NB4 (cell line): ENCODE results near the gene MOCOS.
"Not testable (repeated sequence)": the region's sequence is repeated elsewhere in the genome, so short reads cannot be mapped to it uniquely, and the experiment has no call there.

Experiments used
- CTCF ChIP-seq: IDR thresholded peaks from one replicate; pipeline ENCODE4 v1.5.1; 2012; ENCODE audit warnings: low read depth, low read length
- MYC ChIP-seq: IDR thresholded peaks from 2 replicates; pipeline ENCODE4 v1.6.1; 2011; ENCODE audit warnings: low read depth, low read length
- POLR2A ChIP-seq: IDR thresholded peaks from 2 replicates; pipeline ENCODE4 v1.6.1; 2011; ENCODE audit warnings: mild to moderate bottlenecking; ENCODE audit not compliant: insufficient read length; ENCODE audit errors: extremely low read depth
- TF ChIP-seq, protein P1 (sequence below): IDR thresholded peaks from 2 replicates; pipeline ENCODE4 v1.6.1; 2011; ENCODE audit warnings: low read depth, low read length

- not testable (repeated sequence) for TF ChIP-seq CTCF, POLR2A, MYC
- TF ChIP-seq, protein P1, sequence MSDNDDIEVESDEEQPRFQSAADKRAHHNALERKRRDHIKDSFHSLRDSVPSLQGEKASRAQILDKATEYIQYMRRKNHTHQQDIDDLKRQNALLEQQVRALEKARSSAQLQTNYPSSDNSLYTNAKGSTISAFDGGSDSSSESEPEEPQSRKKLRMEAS, result not testable (repeated sequence)
Measured at GRCh38 chr18:36207969-36208368, 20.7 kb downstream of the MOCOS start.
